Measurements from ENCODE around the gene SNAPIN. TPM values are rescaled to one million over a fixed set of nuclear protein-coding genes. Genes with fewer than 3 reads are reported as not detected.

The SNAPIN gene
- total and polyA plus RNA-seq, 8 donors: 34.5 to 44.1 (median 38.4) TPM

- H3K4me3 ChIP-seq: no peak overlapping the region
- H3K9me3 ChIP-seq: no peaks in the 10 kb centered on the region
- peaks cover 0 to 51% of the 10 kb centered on the region in 2 donors for H3K4me1 ChIP-seq
- DNase-seq: peak in 1 of 4 donors; percentile 28
- no peak overlapping the region for H3K27ac ChIP-seq
- H3K27me3 ChIP-seq: peaks cover 0 to 4% of the 10 kb centered on the region in 2 donors
- intact Hi-C loops (cut with DNase I): no loop called here
- no peak for ATAC-seq
- TF ChIP-seq CTCF (IDR thresholded peaks at IDR 0.05): no peak
- no peaks in the 10 kb centered on the region for H3K36me3 ChIP-seq
These were observed 29.7 kb upstream of the SNAPIN start for GRCh38 chr1:153628638-153629342.

- Histone ChIP-seq H3K36me3 (no peaks in the 10 kb centered on the region), H3K4me1 (peaks cover 0 to 45% of the 10 kb centered on the region in 2 donors), H3K4me3 (no peak overlapping the region), H3K27ac (no peak overlapping the region), H3K9me3 (no peaks in the 10 kb centered on the region), H3K27me3 (peaks cover 0 to 4% of the 10 kb centered on the region in 2 donors)
- ATAC-seq (no peak), DNase-seq (peak in 1 of 4 donors; percentile 27)
- TF ChIP-seq CTCF (IDR thresholded peaks at IDR 0.05): no peak
- intact Hi-C loops (cut with DNase I): no loop called here
These were observed 29.2 kb upstream of the SNAPIN start for GRCh38 chr1:153629343-153629665.

GRCh38 chr1:153629971-153630370, 28.5 kb upstream of the SNAPIN start:
- peaks cover 1 to 43% of the 10 kb centered on the region in 2 donors for H3K4me1 ChIP-seq
- no peaks in the 10 kb centered on the region for H3K9me3 ChIP-seq
- peak in 1 of 4 donors; percentile 45 for DNase-seq
- peak overlapping the region in 1 of 2 donors; percentile 25 for H3K27ac ChIP-seq
- intact Hi-C loops (cut with DNase I): no loop called here
- ATAC-seq: no peak
- no peak for TF ChIP-seq CTCF (IDR thresholded peaks at IDR 0.05)
- H3K36me3 ChIP-seq: no peaks in the 10 kb centered on the region
- H3K27me3 ChIP-seq: peaks cover 0 to 4% of the 10 kb centered on the region in 2 donors
- no peak overlapping the region for H3K4me3 ChIP-seq

GRCh38 chr1:153630384-153630783, 28.1 kb upstream of the SNAPIN start:
- H3K4me3 ChIP-seq: no peak overlapping the region
- peaks cover 5 to 43% of the 10 kb centered on the region in 2 donors for H3K4me1 ChIP-seq
- intact Hi-C loops (cut with DNase I): no loop called here
- H3K27me3 ChIP-seq: peaks cover 0 to 4% of the 10 kb centered on the region in 2 donors
- peaks cover 0 to 2% of the 10 kb centered on the region in 2 donors for H3K36me3 ChIP-seq
- DNase-seq: peak in 1 of 4 donors; percentile 34
- TF ChIP-seq CTCF (IDR thresholded peaks at IDR 0.05): no peak
- H3K9me3 ChIP-seq: no peaks in the 10 kb centered on the region
- no peak for ATAC-seq
- peak overlapping the region in 1 of 2 donors; percentile 25 for H3K27ac ChIP-seq

- H3K9me3 ChIP-seq: no peaks in the 10 kb centered on the region
- H3K4me3 ChIP-seq: no peak overlapping the region
- TF ChIP-seq CTCF (IDR thresholded peaks at IDR 0.05): no peak
- no peak overlapping the region for H3K27ac ChIP-seq
- peaks cover 0 to 4% of the 10 kb centered on the region in 2 donors for H3K27me3 ChIP-seq
- intact Hi-C loops (cut with DNase I): no loop called here
- ATAC-seq (no peak), DNase-seq (peak in 1 of 4 donors; percentile 26)
- H3K36me3 ChIP-seq: peaks cover 0 to 12% of the 10 kb centered on the region in 2 donors
- peaks cover 13 to 43% of the 10 kb centered on the region in 2 donors for H3K4me1 ChIP-seq
These were observed 27.2 kb upstream of the SNAPIN start for GRCh38 chr1:153631047-153632022.

Measured in left lung (tissue), 10 donors.